AG04450 (cell line): ENCODE results near the gene RAB11FIP5. TPM values are rescaled to one million over a fixed set of nuclear protein-coding genes. Genes with fewer than 3 reads are reported as not detected.

ENCODE experiments used
- CTCF ChIA-PET: fragments of 300-600, 350-600 bp; formaldehyde crosslinking; extraction: SDS; loops from one replicate; lab custom pipeline; 2022; ENCODE audit warnings: antibody characterized with exemption, inconsistent platforms; lab: Charles Lee
- POLR2A ChIA-PET: fragments of 350-600 bp; formaldehyde crosslinking; extraction: SDS; loops from one replicate; lab custom pipeline; 2021; ENCODE audit warnings: antibody characterized with exemption, inconsistent platforms; lab: Yijun Ruan, JAX
- DNase-seq: peaks from one replicate; pipeline ENCODE4 v3.0.0-alpha.2; 2011; ENCODE audit warnings: low read depth, low spot score
- H3K27ac ChIP-seq: one replicate; pipeline ENCODE4 v1.5.1; 2012; ENCODE audit warnings: low read depth, low read length, control low read depth
- H3K27me3 ChIP-seq: one replicate; pipeline ENCODE4 v1.6.0; 2012; ENCODE audit warnings: low read length; ENCODE audit not compliant: control insufficient read depth, insufficient read depth
- H3K4me3 ChIP-seq: 2 replicates; pipeline ENCODE4 v1.5.1; 2011; ENCODE audit warnings: mild to moderate bottlenecking, low read depth, low read length, control low read depth
- H3K9me3 ChIP-seq: 2 replicates; pipeline ENCODE4 v1.5.1; 2012; ENCODE audit warnings: low read length; ENCODE audit not compliant: control insufficient read depth, insufficient read depth
- polyA plus RNA-seq: library from polyadenylated mRNA; depleted of rRNA; stranded (reverse); fragments of >200 nt; gene quantifications from 2 replicates; pipeline ENCODE4 v1.2.3, GENCODE V29; 2011
- TF ChIP-seq, protein P1 (sequence below): IDR thresholded peaks from 2 replicates; pipeline ENCODE4 v1.5.1; 2011; ENCODE audit warnings: low read depth, low read length, control low read depth, inconsistent platforms

The RAB11FIP5 gene
- polyA plus RNA-seq, 1 experiment, result 29.6 TPM

- Histone ChIP-seq H3K27me3 (no peaks in the 10 kb centered on the region), H3K9me3 (no peaks in the 10 kb centered on the region; the same call in 1 of the 2 replicates), H3K4me3 (0 out of 2 replicates have a peak overlapping the region, but pooled peaks have one; percentile 15), H3K27ac (no peak overlapping the region)
- POLR2A ChIA-PET, result no interaction called here
- DNase-seq, result peak; percentile 33
- CTCF ChIA-PET, result interaction anchor here (0.6 to 10.5 kb wide), 25 partner anchors 10 to 274 kb away, joined by 3 to 240 read pairs (median 5); partner anchors contain the start of genes PRADC1, RAB11FIP5 and SPR
- TF ChIP-seq, protein P1, sequence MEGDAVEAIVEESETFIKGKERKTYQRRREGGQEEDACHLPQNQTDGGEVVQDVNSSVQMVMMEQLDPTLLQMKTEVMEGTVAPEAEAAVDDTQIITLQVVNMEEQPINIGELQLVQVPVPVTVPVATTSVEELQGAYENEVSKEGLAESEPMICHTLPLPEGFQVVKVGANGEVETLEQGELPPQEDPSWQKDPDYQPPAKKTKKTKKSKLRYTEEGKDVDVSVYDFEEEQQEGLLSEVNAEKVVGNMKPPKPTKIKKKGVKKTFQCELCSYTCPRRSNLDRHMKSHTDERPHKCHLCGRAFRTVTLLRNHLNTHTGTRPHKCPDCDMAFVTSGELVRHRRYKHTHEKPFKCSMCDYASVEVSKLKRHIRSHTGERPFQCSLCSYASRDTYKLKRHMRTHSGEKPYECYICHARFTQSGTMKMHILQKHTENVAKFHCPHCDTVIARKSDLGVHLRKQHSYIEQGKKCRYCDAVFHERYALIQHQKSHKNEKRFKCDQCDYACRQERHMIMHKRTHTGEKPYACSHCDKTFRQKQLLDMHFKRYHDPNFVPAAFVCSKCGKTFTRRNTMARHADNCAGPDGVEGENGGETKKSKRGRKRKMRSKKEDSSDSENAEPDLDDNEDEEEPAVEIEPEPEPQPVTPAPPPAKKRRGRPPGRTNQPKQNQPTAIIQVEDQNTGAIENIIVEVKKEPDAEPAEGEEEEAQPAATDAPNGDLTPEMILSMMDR, result peak; percentile 98
Measured at GRCh38 chr2:73085691-73086090, 27.1 kb downstream of the RAB11FIP5 start.

- H3K27ac ChIP-seq, result no peak overlapping the region
- no peaks in the 10 kb centered on the region; the same call in 1 of the 2 replicates for H3K9me3 ChIP-seq
- CTCF ChIA-PET, result interaction anchor here (0.9 to 10.5 kb wide), 20 partner anchors 10 to 198 kb away, joined by 3 to 240 read pairs (median 6); partner anchors contain the start of genes PRADC1, RAB11FIP5 and SPR
- H3K4me3 ChIP-seq, result no peak overlapping the region
- H3K27me3 ChIP-seq, result no peaks in the 10 kb centered on the region
- TF ChIP-seq, protein P1, result no peak
- DNase-seq, result no peak
- POLR2A ChIA-PET, result no interaction called here
Measured at GRCh38 chr2:73084971-73085370, 27.8 kb downstream of the RAB11FIP5 start.

DNA sequence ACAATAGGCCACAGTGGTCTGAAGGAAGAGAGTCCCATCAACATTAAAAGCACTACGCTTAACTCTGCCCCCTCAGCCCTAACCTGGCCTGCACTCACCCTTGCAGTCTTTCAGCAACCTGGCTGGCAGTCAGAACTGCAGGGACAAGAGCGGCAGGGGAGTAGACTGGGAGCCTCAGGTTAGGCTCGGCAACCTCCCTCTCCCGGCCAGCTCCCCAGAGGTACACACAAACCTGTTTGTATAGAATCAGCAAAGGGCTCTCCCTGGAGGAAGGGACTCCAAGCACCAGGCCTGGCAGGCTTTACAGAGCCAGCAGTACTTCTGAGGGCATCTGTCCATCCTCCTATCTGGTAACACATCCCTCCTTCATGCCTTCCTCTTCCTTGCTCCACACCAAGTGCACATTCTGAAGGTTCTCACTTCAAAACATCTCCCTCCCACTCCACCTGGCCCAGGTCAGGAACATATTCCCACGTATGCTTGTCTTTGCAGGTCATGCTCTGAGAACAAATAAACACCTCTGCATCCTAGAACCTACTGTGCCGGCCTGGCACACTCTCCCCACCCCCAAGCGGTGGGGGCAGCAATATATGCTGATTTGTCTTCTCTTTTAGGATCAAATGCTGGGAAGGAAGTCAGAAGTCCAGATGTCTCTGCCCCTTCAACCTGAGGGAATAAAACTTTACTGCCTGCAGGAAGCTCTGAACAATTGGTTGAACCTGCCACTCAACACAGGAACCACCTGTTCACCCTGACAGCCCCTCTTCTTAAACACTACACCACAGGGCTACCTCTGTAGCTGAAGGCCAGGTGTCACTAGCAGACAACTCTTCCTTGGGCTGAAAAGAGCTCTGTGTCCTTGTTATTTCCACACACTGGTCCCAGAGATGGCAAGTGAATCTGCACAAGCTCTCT lies 28.6 kb downstream of the RAB11FIP5 start:
- Histone ChIP-seq H3K9me3 (no peaks in the 10 kb centered on the region; the same call in 1 of the 2 replicates), H3K27ac (no peak overlapping the region), H3K27me3 (no peaks in the 10 kb centered on the region), H3K4me3 (no peak overlapping the region)
- TF ChIP-seq, protein P1, result no peak
- POLR2A ChIA-PET, result no interaction called here
- DNase-seq, result no peak
- CTCF ChIA-PET, result interaction anchor here (0.9 to 10.5 kb wide), 18 partner anchors 9 to 191 kb away, joined by 3 to 240 read pairs (median 6); partner anchors contain the start of gene RAB11FIP5

- TF ChIP-seq, protein P1, result no peak
- no peaks in the 10 kb centered on the region for H3K27me3 ChIP-seq
- POLR2A ChIA-PET, result no interaction called here
- H3K4me3 ChIP-seq, result no peak overlapping the region
- no peaks in the 10 kb centered on the region; the same call in 1 of the 2 replicates for H3K9me3 ChIP-seq
- no peak overlapping the region for H3K27ac ChIP-seq
- DNase-seq, result no peak
- CTCF ChIA-PET, result interaction anchor here (0.9 to 10.5 kb wide), 4 partner anchors 28 to 95 kb away, joined by 3 to 240 read pairs (median 4); no protein-coding TSS in a partner anchor
Measured at GRCh38 chr2:73082523-73083410, 30.0 kb downstream of the RAB11FIP5 start.
